NCI-H2196 (cell line): ENCODE results near the gene ADGRV1.

Source experiments
- DNase-seq: peaks from one replicate; lab custom pipeline; 2025; ENCODE audit not compliant: unreplicated experiment; lab: John Stamatoyannopoulos, UW

Gene ADGRV1

GRCh38 chr5:90866915-90867731 is 308.5 kb downstream of the ADGRV1 start:
- DNase-seq, result no peak

GRCh38 chr5:90868799-90869198 is 310.2 kb downstream of the ADGRV1 start:
- no peak for DNase-seq

GRCh38 chr5:90871391-90871991 is 312.9 kb downstream of the ADGRV1 start:
- no peak for DNase-seq

- DNase-seq, result no peak
Observed at GRCh38 chr5:90873033-90873517, 314.5 kb downstream of the ADGRV1 start.

- no peak for DNase-seq
Observed at GRCh38 chr5:90874066-90874465, 315.5 kb downstream of the ADGRV1 start.

- DNase-seq, result no peak
Observed at GRCh38 chr5:90875456-90875855, 316.9 kb downstream of the ADGRV1 start.

GRCh38 chr5:90876366-90876765 is 317.8 kb downstream of the ADGRV1 start:
- no peak for DNase-seq

GRCh38 chr5:90877049-90877448 is 318.5 kb downstream of the ADGRV1 start:
- no peak for DNase-seq

GRCh38 chr5:90878081-90878480 is 319.5 kb downstream of the ADGRV1 start:
- no peak for DNase-seq

- no peak for DNase-seq
Observed at GRCh38 chr5:90878549-90879196, 320.1 kb downstream of the ADGRV1 start.

GRCh38 chr5:90881626-90882150 is 323.1 kb downstream of the ADGRV1 start:
- no peak for DNase-seq

- no peak for DNase-seq
Observed at GRCh38 chr5:90882448-90882847, 323.9 kb downstream of the ADGRV1 start.

- no peak for DNase-seq
Observed at GRCh38 chr5:90885180-90885868, 326.7 kb downstream of the ADGRV1 start.

GRCh38 chr5:90886381-90886780 is 327.8 kb downstream of the ADGRV1 start:
- DNase-seq, result no peak

- DNase-seq, result no peak
Observed at GRCh38 chr5:90888511-90889324, 330.1 kb downstream of the ADGRV1 start.

- no peak for DNase-seq
Observed at GRCh38 chr5:90889325-90889600, 330.7 kb downstream of the ADGRV1 start.

- DNase-seq, result no peak
Observed at GRCh38 chr5:90890180-90890579, 331.6 kb downstream of the ADGRV1 start.

- DNase-seq, result no peak
Observed at GRCh38 chr5:90894866-90895420, 336.3 kb downstream of the ADGRV1 start.

GRCh38 chr5:90897618-90898017 is 339.0 kb downstream of the ADGRV1 start:
- DNase-seq, result no peak

GRCh38 chr5:90898326-90899013 is 339.9 kb downstream of the ADGRV1 start:
- DNase-seq, result no peak
